ENCODE results near the gene PLCG2. TPM values are rescaled to one million over a fixed set of nuclear protein-coding genes. Genes with fewer than 3 reads are reported as not detected.

The PLCG2 gene
- total RNA-seq, 1 experiment from 2014 or later: 3.5 TPM

DNA sequence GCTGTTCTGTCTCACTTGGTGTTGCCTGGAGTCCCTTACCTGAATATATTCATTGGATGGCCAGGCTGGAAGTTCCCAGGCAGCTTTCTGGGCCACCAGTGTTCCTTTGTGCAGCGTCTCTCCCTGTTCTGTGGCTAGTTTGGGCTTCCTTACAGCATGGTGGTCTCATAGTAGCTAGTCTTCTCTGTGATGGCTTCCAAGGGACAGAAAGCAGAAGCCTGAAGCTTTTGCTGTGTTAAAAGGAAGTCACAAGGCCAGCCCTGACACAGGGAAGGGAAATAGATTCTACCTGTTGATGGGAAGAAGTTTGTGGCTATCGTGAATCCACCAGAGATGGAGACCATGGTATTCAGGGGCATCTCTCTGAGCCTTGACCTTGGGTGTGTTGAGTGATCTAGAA is 34.6 kb downstream of the PLCG2 start:
- no peaks in the 10 kb centered on the region for H4K20me1 ChIP-seq (ENCODE audit: low read length)

DNA sequence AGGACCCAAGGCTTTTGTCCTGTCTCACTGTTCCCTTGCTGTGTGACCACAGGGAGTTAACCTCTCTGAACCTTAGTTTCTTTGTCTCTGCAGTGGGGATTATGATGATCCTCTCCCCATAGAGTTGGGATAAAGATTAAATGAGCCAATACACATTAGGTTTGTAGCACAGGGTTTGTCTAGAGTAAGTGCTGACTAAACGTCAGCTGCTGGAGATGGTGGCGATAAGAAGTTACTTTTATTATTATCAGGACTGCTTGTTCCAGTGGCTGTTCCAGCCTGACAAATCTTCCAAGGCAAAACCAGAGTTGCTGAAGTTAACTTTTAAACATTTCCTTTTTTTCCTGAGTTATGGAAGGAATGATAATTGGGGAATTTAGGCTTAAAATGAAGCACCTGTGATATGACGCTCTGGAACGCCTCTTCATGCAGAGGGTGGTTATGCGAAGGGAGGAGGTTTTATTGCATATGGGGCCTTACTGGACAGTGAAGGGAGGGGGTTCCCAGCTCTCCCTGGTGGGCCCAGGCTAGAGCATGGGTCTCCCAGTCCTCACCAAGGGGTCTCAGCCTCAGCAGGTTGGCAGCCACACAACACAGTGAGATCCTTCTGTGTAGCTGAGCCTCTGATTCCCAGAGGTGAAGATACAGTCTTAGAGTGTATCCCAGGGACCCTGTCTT is 35.8 kb downstream of the PLCG2 start:
- H3F3A ChIP-seq (ENCODE audit: low read length, unreplicated experiment): no peaks in the 10 kb centered on the region
- no peaks in the 10 kb centered on the region for H3K27me3 ChIP-seq (ENCODE audit: low read length)
- ChIA-PET CTCF (no interaction called here), POLR2A (ENCODE audit: unreplicated experiment) (no interaction called here)
- no peak overlapping the region for H3K4me3 ChIP-seq (ENCODE audit: low read length)
- no TSS peak for BruUV-seq (replicated peaks)
- H3K4me2 ChIP-seq (ENCODE audit: low read length): no peak overlapping the region
- ATAC-seq (no peak), DNase-seq (no peak)
- intact Hi-C loops (cut with micrococcal nuclease): no loop called here
- no peaks in the 10 kb centered on the region for H3K4me1 ChIP-seq (ENCODE audit: insufficient read depth, low read length)
- H3K9ac ChIP-seq (ENCODE audit: low read length): no peak overlapping the region
- no peak overlapping the region for H3K27ac ChIP-seq (ENCODE audit: low read length)
- TF ChIP-seq EZH2phosphoT487 (IDR thresholded peaks at IDR 0.05; ENCODE audit: borderline replicate concordance, low read length) (no peak), EZH2 (IDR thresholded peaks at IDR 0.05; ENCODE audit: low read length, unreplicated experiment) (no peak)
- TF ChIP-seq, protein P1, sequence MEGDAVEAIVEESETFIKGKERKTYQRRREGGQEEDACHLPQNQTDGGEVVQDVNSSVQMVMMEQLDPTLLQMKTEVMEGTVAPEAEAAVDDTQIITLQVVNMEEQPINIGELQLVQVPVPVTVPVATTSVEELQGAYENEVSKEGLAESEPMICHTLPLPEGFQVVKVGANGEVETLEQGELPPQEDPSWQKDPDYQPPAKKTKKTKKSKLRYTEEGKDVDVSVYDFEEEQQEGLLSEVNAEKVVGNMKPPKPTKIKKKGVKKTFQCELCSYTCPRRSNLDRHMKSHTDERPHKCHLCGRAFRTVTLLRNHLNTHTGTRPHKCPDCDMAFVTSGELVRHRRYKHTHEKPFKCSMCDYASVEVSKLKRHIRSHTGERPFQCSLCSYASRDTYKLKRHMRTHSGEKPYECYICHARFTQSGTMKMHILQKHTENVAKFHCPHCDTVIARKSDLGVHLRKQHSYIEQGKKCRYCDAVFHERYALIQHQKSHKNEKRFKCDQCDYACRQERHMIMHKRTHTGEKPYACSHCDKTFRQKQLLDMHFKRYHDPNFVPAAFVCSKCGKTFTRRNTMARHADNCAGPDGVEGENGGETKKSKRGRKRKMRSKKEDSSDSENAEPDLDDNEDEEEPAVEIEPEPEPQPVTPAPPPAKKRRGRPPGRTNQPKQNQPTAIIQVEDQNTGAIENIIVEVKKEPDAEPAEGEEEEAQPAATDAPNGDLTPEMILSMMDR (conservative IDR thresholded peaks at IDR 0.05; ENCODE audit: low read depth, low read length): no peak
- H4K20me1 ChIP-seq (ENCODE audit: low read length): no peaks in the 10 kb centered on the region
- H3K9me2 ChIP-seq (replicated peaks; ENCODE audit: low read length): no peaks in the 10 kb centered on the region
- H2AFZ ChIP-seq (ENCODE audit: low read length): no peak overlapping the region
- H3K36me3 ChIP-seq (ENCODE audit: low read depth, low read length): no peaks in the 10 kb centered on the region
- H3K79me2 ChIP-seq (ENCODE audit: low read length): no peaks in the 10 kb centered on the region
- no peaks in the 10 kb centered on the region for H3K9me3 ChIP-seq (ENCODE audit: low read length)

More for the DNA sequence above, 34.6 kb downstream of the PLCG2 start:
- Histone ChIP-seq H2AFZ (ENCODE audit: low read length) (no peak overlapping the region), H3K4me2 (ENCODE audit: low read length) (no peak overlapping the region), H3K4me1 (ENCODE audit: insufficient read depth, low read length) (no peaks in the 10 kb centered on the region), H3K79me2 (ENCODE audit: low read length) (no peaks in the 10 kb centered on the region), H3K9me2 (replicated peaks; ENCODE audit: low read length) (no peaks in the 10 kb centered on the region), H3K9me3 (ENCODE audit: low read length) (no peaks in the 10 kb centered on the region), H3K27me3 (ENCODE audit: low read length) (no peaks in the 10 kb centered on the region), H3F3A (ENCODE audit: low read length, unreplicated experiment) (no peaks in the 10 kb centered on the region), H3K4me3 (ENCODE audit: low read length) (no peak overlapping the region), H3K36me3 (ENCODE audit: low read depth, low read length) (no peaks in the 10 kb centered on the region), H3K9ac (ENCODE audit: low read length) (no peak overlapping the region), H3K27ac (ENCODE audit: low read length) (no peak overlapping the region)
- intact Hi-C loops (cut with micrococcal nuclease): no loop called here
- no TSS peak for BruUV-seq (replicated peaks)
- DNase-seq (no peak), ATAC-seq (no peak)
- no peak for TF ChIP-seq EZH2 (IDR thresholded peaks at IDR 0.05; ENCODE audit: low read length, unreplicated experiment)
- TF ChIP-seq, protein P1 (conservative IDR thresholded peaks at IDR 0.05; ENCODE audit: low read depth, low read length): no peak
- POLR2A ChIA-PET (ENCODE audit: unreplicated experiment): no interaction called here
- CTCF ChIA-PET: no interaction called here

DNA sequence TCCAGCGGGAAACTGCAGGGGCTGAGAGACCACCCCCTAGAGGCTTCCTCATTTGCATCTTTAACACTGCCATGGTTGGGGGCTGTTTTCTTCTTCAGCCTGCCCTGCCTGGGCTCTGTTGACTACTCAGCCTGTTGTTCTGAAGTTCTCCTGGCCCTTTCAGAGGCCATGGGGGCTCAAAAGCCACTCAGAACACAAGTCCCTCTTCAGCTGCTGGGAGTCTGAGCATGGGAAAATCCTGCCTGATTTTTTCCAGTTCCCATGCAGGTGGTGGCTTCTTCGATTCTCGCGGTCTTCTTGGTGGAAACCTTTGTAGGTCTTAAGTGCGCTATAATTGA is 36.3 kb downstream of the PLCG2 start:
- ChIA-PET CTCF (no interaction called here), POLR2A (ENCODE audit: unreplicated experiment) (no interaction called here)
- no peaks in the 10 kb centered on the region for H3K9me2 ChIP-seq (replicated peaks; ENCODE audit: low read length)
- no peaks in the 10 kb centered on the region for H4K20me1 ChIP-seq (ENCODE audit: low read length)
- H3K4me2 ChIP-seq (ENCODE audit: low read length): no peak overlapping the region
- no peaks in the 10 kb centered on the region for H3F3A ChIP-seq (ENCODE audit: low read length, unreplicated experiment)
- intact Hi-C loops (cut with micrococcal nuclease): no loop called here
- H3K4me3 ChIP-seq (ENCODE audit: low read length): no peak overlapping the region
- no peak overlapping the region for H3K9ac ChIP-seq (ENCODE audit: low read length)
- H3K4me1 ChIP-seq (ENCODE audit: insufficient read depth, low read length): no peaks in the 10 kb centered on the region
- no peak overlapping the region for H2AFZ ChIP-seq (ENCODE audit: low read length)
- BruUV-seq (replicated peaks): no TSS peak
- TF ChIP-seq EZH2phosphoT487 (IDR thresholded peaks at IDR 0.05; ENCODE audit: borderline replicate concordance, low read length) (no peak), EZH2 (IDR thresholded peaks at IDR 0.05; ENCODE audit: low read length, unreplicated experiment) (no peak)
- TF ChIP-seq, protein P1 (conservative IDR thresholded peaks at IDR 0.05; ENCODE audit: low read depth, low read length): no peak
- no peaks in the 10 kb centered on the region for H3K36me3 ChIP-seq (ENCODE audit: low read depth, low read length)
- H3K79me2 ChIP-seq (ENCODE audit: low read length): no peaks in the 10 kb centered on the region
- no peaks in the 10 kb centered on the region for H3K27me3 ChIP-seq (ENCODE audit: low read length)
- H3K9me3 ChIP-seq (ENCODE audit: low read length): no peaks in the 10 kb centered on the region
- H3K27ac ChIP-seq (ENCODE audit: low read length): no peak overlapping the region
- no peak for DNase-seq
- no peak for ATAC-seq
